K562 (cell line): ENCODE data around the gene PHC3. TPM values are rescaled to one million over a fixed set of nuclear protein-coding genes. Genes with fewer than 3 reads are reported as not detected.
A peak's percentile ranks its signal among the peaks of the same experiment; 100 is the strongest.

Experiments
- ATAC-seq: fragments of 200-7000 bp; cut with Tn5 transposase; 3 replicates; pipeline ENCODE4 v1.9.1; 2020; ENCODE audit warnings: moderate library complexity
- BruUV-seq: library from RNA; stranded (reverse); fragments of 400-500 nt; replicated peaks from 2 replicates; lab custom pipeline; 2021; lab: Mats Ljungman, UMichigan
- CTCF ChIA-PET: fragments of 300-600 bp; formaldehyde crosslinking; extraction: SDS; loops from one replicate; lab custom pipeline; 2021; ENCODE audit warnings: low intra/inter-chr PET ratio; lab: Yijun Ruan, JAX
- POLR2A ChIA-PET: fragments of 300-600, 350-650 bp; sonication (Branson Sonifier 250); formaldehyde crosslinking; extraction: SDS; loops from one replicate; lab custom pipeline; 2021; ENCODE audit warnings: antibody characterized with exemption, inconsistent platforms; lab: Yijun Ruan, JAX
- DNase-seq, 4 experiments: peaks; one replicate each; pipeline versions ENCODE4 v3.0.0 to v3.0.0-alpha.2; 2011 to 2018; ENCODE audit warnings: low spot score in 3 of 4, mixed read lengths in 3 of 4; ENCODE audit errors: extremely low read depth in 1 of 4
- FAIRE-seq: peaks from 2 replicates; lab custom pipeline; 2011; peaks lifted over from hg19 to GRCh38; lab: Jason Lieb, UNC
- H2AFZ ChIP-seq: 2 replicates; pipeline ENCODE4 v1.6.0; 2011; ENCODE audit warnings: low read depth, low read length, control low read depth, inconsistent platforms
- H3K27ac ChIP-seq: fragments of 200-600 bp; 3 replicates; pipeline ENCODE4 v1.8.0; 2011; ENCODE audit warnings: low read depth, mild to moderate bottlenecking, control low read depth, inconsistent platforms, low read length, moderate library complexity, mixed read lengths; ENCODE audit errors: extremely low read depth
- H3K27me3 ChIP-seq, 2 experiments: fragments of 300-600 bp in 1 of 2; 2 replicates in 1 of 2; 3 replicates in 1 of 2; pipeline versions ENCODE4 v1.6.0 to v1.8.0; 2011; ENCODE audit warnings: inconsistent platforms in 2 of 2, low read length in 2 of 2, mild to moderate bottlenecking in 1 of 2, mixed read lengths in 1 of 2, moderate library complexity in 1 of 2; ENCODE audit not compliant: control insufficient read depth in 2 of 2, insufficient read depth in 2 of 2
- H3K36me3 ChIP-seq: fragments of 300-600 bp; 3 replicates; pipeline ENCODE4 v1.8.0; 2011; ENCODE audit warnings: mild to moderate bottlenecking, low read length, inconsistent platforms; ENCODE audit not compliant: control insufficient read depth, insufficient read depth
- H3K4me1 ChIP-seq, 2 experiments: fragments of 200-600 bp in 1 of 2; replicated peaks in 1 of 2; 2 replicates in 1 of 2; 3 replicates in 1 of 2; pipeline versions ENCODE4 v1.5.1 to v1.8.0; 2011; ENCODE audit warnings: inconsistent platforms in 2 of 2, low read length in 2 of 2, mild to moderate bottlenecking in 1 of 2, mixed read lengths in 1 of 2, moderate library complexity in 1 of 2; ENCODE audit not compliant: control insufficient read depth in 2 of 2, insufficient read depth in 2 of 2
- H3K4me2 ChIP-seq: 2 replicates; pipeline ENCODE4 v1.6.1; 2011; ENCODE audit warnings: low read length, control low read depth, inconsistent platforms, mixed read lengths; ENCODE audit not compliant: insufficient read depth
- H3K4me3 ChIP-seq: fragments of 200-600 bp; sonication (generic), shearing (Covaris generic); 2 replicates; pipeline ENCODE4 v1.5.1; 2016; ENCODE audit warnings: control low read depth, inconsistent platforms
- H3K79me2 ChIP-seq: fragments of 200-600 bp; 3 replicates; pipeline ENCODE4 v1.8.0; 2011; ENCODE audit warnings: low read length, inconsistent platforms; ENCODE audit not compliant: control insufficient read depth, insufficient read depth
- H3K9ac ChIP-seq, 2 experiments: 2 replicates each; pipeline versions ENCODE4 v1.6.0 to v1.6.1; 2011; ENCODE audit warnings: low read depth in 2 of 2, low read length in 2 of 2, control low read depth in 1 of 2, inconsistent platforms in 1 of 2, mild to moderate bottlenecking in 1 of 2, mixed read lengths in 1 of 2; ENCODE audit not compliant: insufficient read depth in 1 of 2
- H3K9me1 ChIP-seq: one replicate; pipeline ENCODE4 v1.6.0; 2011; ENCODE audit warnings: inconsistent platforms, mild to moderate bottlenecking, low read length, moderate library complexity; ENCODE audit not compliant: control insufficient read depth, insufficient read depth
- H3K9me3 ChIP-seq: replicated peaks from 2 replicates; pipeline ENCODE4 v1.5.1; 2011; ENCODE audit warnings: low read depth, low read length, inconsistent platforms; ENCODE audit not compliant: control insufficient read depth, insufficient read depth
- H4K20me1 ChIP-seq: replicated peaks from 2 replicates; pipeline ENCODE4 v1.6.1; 2011; ENCODE audit warnings: low read length, inconsistent platforms, mixed read lengths; ENCODE audit not compliant: control insufficient read depth, insufficient read depth
- CEBPB ChIP-seq: fragments of 450-650 bp; IDR thresholded peaks from 2 replicates; pipeline ENCODE4 v1.6.1; 2016; ENCODE audit warnings: missing genetic modification characterization, missing compliant biosample characterization
- FOXJ2 ChIP-seq: fragments of 200-800 bp; sonication (Bioruptor generic); IDR thresholded peaks from 2 replicates; pipeline ENCODE4 v1.6.1; 2016; ENCODE audit warnings: missing genetic modification characterization, missing compliant biosample characterization
- JUN ChIP-seq, 2 experiments: sonication (generic) in 1 of 2; formaldehyde crosslinking in 1 of 2; IDR thresholded peaks; 2 replicates each; pipeline versions ENCODE4 v1.6.1 to v1.8.0; 2012 to 2022; ENCODE audit warnings: borderline replicate concordance in 2 of 2, mild to moderate bottlenecking in 2 of 2, improper control_type of control experiment in 1 of 2, low read depth in 1 of 2, low read length in 1 of 2, missing genetic modification reagents in 1 of 2
- MYNN ChIP-seq, 2 experiments: sonication (generic); formaldehyde crosslinking in 1 of 2; IDR thresholded peaks; 2 replicates each; pipeline versions ENCODE4 v1.5.0 to v1.6.1; 2016 to 2020; ENCODE audit warnings: antibody characterized with exemption in 1 of 2, missing genetic modification reagents in 1 of 2
- ZNF124 ChIP-seq: sonication (generic); formaldehyde crosslinking; IDR thresholded peaks from 2 replicates; pipeline ENCODE4 v1.8.1; 2022; ENCODE audit warnings: missing genetic modification reagents
- WGBS: fragments of 100-300 bp; shearing (Covaris generic); methylation state at CpG from one replicate; pipeline ENCODE4 v1.1.6; 2016; ENCODE audit warnings: low coverage, mixed read lengths; ENCODE audit not compliant: insufficient coverage; ENCODE audit errors: missing lambda C conversion rate; 5-methylcytosine and 5-hydroxymethylcytosine counted together
- in situ Hi-C: fragments of 300-500 bp; cut with MboI; formaldehyde crosslinking; loops from 4 replicates; pipeline ENCODE4 v1.15.0; 2018; ENCODE audit warnings: inconsistent platforms, mixed read lengths
- intact Hi-C: fragments of 100-400 bp; cut with micrococcal nuclease; formaldehyde crosslinking; loops from 2 replicates; pipeline ENCODE4 v1.14.2; 2022
- polyA plus RNA-seq, 8 experiments: library from polyadenylated mRNA; depleted of rRNA in 4 of 8; stranded (reverse) in 5 of 8; unstranded in 3 of 8; fragments of >200 nt; fragmentation: Nextera tagmentation in 2 of 8; fragmentation: Illumina TruSeq in 1 of 8; extraction: Ambion mirVana in 2 of 8; extraction: Trizol in 1 of 8; gene quantifications; 2 replicates each; pipeline versions ENCODE4 v1.2.1 to v1.2.3, GENCODE V29; 2011 to 2014; ENCODE audit warnings: inconsistent platforms in 1 of 8, missing spikeins in 1 of 8
- total RNA-seq, 7 experiments: library from RNA; depleted of rRNA in 6 of 7; stranded (reverse); fragments of >200 nt in 6 of 7; fragmentation: Illumina TruSeq in 2 of 7; extraction: Trizol in 2 of 7; gene quantifications; 2 replicates each; pipeline versions ENCODE4 v1.2.1 to v1.2.3, GENCODE V29; 2011 to 2021; ENCODE audit warnings: low replicate concordance in 1 of 7

Gene PHC3
- total and polyA plus RNA-seq, 9 of the 15 experiments (the other 6 are each of a cell fraction or from before 2014, with no cell fraction given), result 3.1 to 21.6 (median 10.5) TPM

- POLR2A ChIA-PET, result no interaction called here
- DNase-seq, result no peak
- no peak overlapping the region for H3K4me3 ChIP-seq
- H3K27ac ChIP-seq, result no peak overlapping the region
- no peaks in the 10 kb centered on the region; a peak in 1 of 5 replicates for H3K4me1 ChIP-seq
- no peaks in the 10 kb centered on the region for H3K9me3 ChIP-seq
- BruUV-seq, result no TSS peak
- CTCF ChIA-PET, result no interaction called here
- no peak; the same call in 1 of the 3 replicates for ATAC-seq
- no peak overlapping the region for H2AFZ ChIP-seq
- H3K9me1 ChIP-seq, result no peaks in the 10 kb centered on the region
- no peak overlapping the region for H3K4me2 ChIP-seq
- peaks cover 75% of the 10 kb centered on the region for H3K36me3 ChIP-seq
- H3K9ac ChIP-seq, result no peak overlapping the region
- intact Hi-C loops (no loop called here), in situ Hi-C loops (no loop called here)
- no peak for FAIRE-seq
- H3K27me3 ChIP-seq, result no peaks in the 10 kb centered on the region
- no peaks in the 10 kb centered on the region for H4K20me1 ChIP-seq
- TF ChIP-seq FOXJ2 (no peak), JUN (IDR thresholded peaks at IDR 0.05; ENCODE audit: borderline replicate concordance, low read depth, low read length) (no peak), JUN (CRISPR knock-in tag; IDR thresholded peaks at IDR 0.05; ENCODE audit: borderline replicate concordance) (no peak)
- 68% methylated on average over 2 of the region's 2 CpGs for WGBS
- H3K79me2 ChIP-seq, result peaks cover 35% of the 10 kb centered on the region
These were observed 16.8 kb downstream of the PHC3 start for GRCh38 chr3:170164717-170165116.

GRCh38 chr3:170163956-170164645, 17.4 kb downstream of the PHC3 start:
- FAIRE-seq (no peak), ATAC-seq (no peak), DNase-seq (no peak)
- ChIA-PET CTCF (no interaction called here), POLR2A (interaction anchor here (0.9 kb wide), 1 partner anchor 15 kb away, joined by 3 read pairs; no protein-coding TSS in a partner anchor)
- H3K9ac ChIP-seq, result no peak overlapping the region
- no peak overlapping the region for H3K27ac ChIP-seq
- no peaks in the 10 kb centered on the region for H3K9me1 ChIP-seq
- in situ Hi-C loops, result no loop called here
- intact Hi-C loops, result no loop called here
- H3K9me3 ChIP-seq, result no peaks in the 10 kb centered on the region
- peaks cover 73% of the 10 kb centered on the region for H3K36me3 ChIP-seq
- no peaks in the 10 kb centered on the region for H4K20me1 ChIP-seq
- TF ChIP-seq MYNN (IDR thresholded peaks at IDR 0.05) (no peak), MYNN (CRISPR knock-in tag; IDR thresholded peaks at IDR 0.05) (no peak), CEBPB (tag) (peak; percentile 26; the same call in 1 of the 2 replicates), ZNF124 (no peak)
- no peaks in the 10 kb centered on the region; a peak in 1 of 5 replicates for H3K4me1 ChIP-seq
- H3K27me3 ChIP-seq, result no peaks in the 10 kb centered on the region
- H3K4me2 ChIP-seq, result no peak overlapping the region
- H3K79me2 ChIP-seq, result peaks cover 39% of the 10 kb centered on the region
- no peak overlapping the region for H2AFZ ChIP-seq
- no peak overlapping the region for H3K4me3 ChIP-seq
- BruUV-seq, result no TSS peak
- 93% methylated on average over 4 of the region's 4 CpGs for WGBS
